Prostate gland (tissue), 2 donors: ENCODE results near the gene BMERB1. TPM values are rescaled to one million over a fixed set of nuclear protein-coding genes. Genes with fewer than 3 reads are reported as not detected.
"Not testable (repeated sequence)": the region's sequence is repeated elsewhere in the genome, so short reads cannot be mapped to it uniquely, and the experiment has no call there.

Experiments
- DNase-seq: peaks from one replicate; pipeline ENCODE4 v3.0.0-alpha.2; 2019; ENCODE audit warnings: low spot score
- H3K27ac ChIP-seq, 2 donors: fragments of 200-600 bp; sonication (generic); 2 replicates each; pipeline ENCODE4 v1.5.1; 2017 to 2019
- H3K27me3 ChIP-seq: fragments of 200-600 bp; sonication (generic); replicated peaks from 2 replicates; pipeline ENCODE4 v1.5.1; 2019; ENCODE audit not compliant: insufficient read depth
- H3K36me3 ChIP-seq, 2 donors: fragments of 200-600 bp; sonication (generic); 1 replicate in 1 of 2; 2 replicates in 1 of 2; pipeline versions ENCODE4 v1.5.1 to v1.8.1; 2017 to 2019
- H3K4me1 ChIP-seq: fragments of 200-600 bp; sonication (generic); replicated peaks from 2 replicates; pipeline ENCODE4 v1.5.1; 2019
- H3K4me3 ChIP-seq, 2 donors: fragments of 200-600 bp; sonication (generic); 2 replicates each; pipeline ENCODE4 v1.5.1; 2017 to 2019
- H3K9me3 ChIP-seq: fragments of 200-600 bp; sonication (generic); 2 replicates; pipeline ENCODE4 v1.5.1; 2017
- CTCF ChIP-seq, 4 experiments: fragments of 200-600 bp in 2 of 4; fragments of 450-650 bp in 2 of 4; sonication (generic) in 2 of 4; IDR thresholded peaks; 1 replicate in 3 of 4; 2 replicates in 1 of 4; pipeline ENCODE4 v1.5.1; 2016 to 2019; ENCODE audit warnings: antibody characterized with exemption in 4 of 4, mild to moderate bottlenecking in 2 of 4, moderate library complexity in 2 of 4
- POLR2A ChIP-seq: fragments of 450-650 bp; IDR thresholded peaks from one replicate; pipeline ENCODE4 v1.6.1; 2016; ENCODE audit warnings: antibody characterized with exemption, mild to moderate bottlenecking
- POLR2AphosphoS5 ChIP-seq: sonication (generic); formaldehyde crosslinking; IDR thresholded peaks from one replicate; pipeline ENCODE4 v1.6.1; 2017; ENCODE audit warnings: antibody characterized with exemption
- WGBS: methylation state at CpG from one replicate; pipeline ENCODE4 v1.1.5; 2018; 5-methylcytosine and 5-hydroxymethylcytosine counted together
- intact Hi-C: fragments of 100-400 bp; cut with DNase I; formaldehyde crosslinking; loops from one replicate; pipeline ENCODE4 v1.14.2; 2022
- total RNA-seq, 2 donors: library from RNA; depleted of rRNA; stranded (reverse); fragments of >200 nt; gene quantifications; one replicate each; pipeline ENCODE4 v1.1.0, GENCODE V29; 2016

Gene BMERB1
- total RNA-seq, 2 donors from 2014 or later, result 49.1 to 51.1 TPM

GRCh38 chr16:15450624-15451023 lies 16.2 kb downstream of the BMERB1 start:
- TF ChIP-seq POLR2A (no peak), POLR2AphosphoS5 (no peak)
- no peak for DNase-seq
- H3K27ac ChIP-seq, result no peak overlapping the region
- H3K36me3 ChIP-seq, result no peaks in the 10 kb centered on the region
- intact Hi-C loops, result no loop called here
- H3K27me3 ChIP-seq, result no peaks in the 10 kb centered on the region
- 71% methylated on average over 6 of the region's 6 CpGs for WGBS
- H3K4me1 ChIP-seq, result no peaks in the 10 kb centered on the region
- H3K4me3 ChIP-seq, result no peak overlapping the region
- H3K9me3 ChIP-seq, result no peaks in the 10 kb centered on the region

- TF ChIP-seq CTCF (IDR thresholded peaks at IDR 0.05) (no peak), POLR2AphosphoS5 (no peak), POLR2A (no peak)
- Histone ChIP-seq H3K4me1 (no peaks in the 10 kb centered on the region), H3K4me3 (no peak overlapping the region), H3K9me3 (no peaks in the 10 kb centered on the region), H3K27me3 (no peaks in the 10 kb centered on the region), H3K36me3 (no peaks in the 10 kb centered on the region), H3K27ac (no peak overlapping the region)
- intact Hi-C loops, result no loop called here
- WGBS, result 78% methylated on average over 10 of the region's 10 CpGs
- no peak for DNase-seq
These were observed 16.8 kb downstream of the BMERB1 start for GRCh38 chr16:15451098-15451731.

GRCh38 chr16:15452246-15452855 lies 18.0 kb downstream of the BMERB1 start:
- intact Hi-C loops, result no loop called here
- WGBS, result 76% methylated on average over 8 of the region's 8 CpGs

GRCh38 chr16:15453296-15453695 lies 18.9 kb downstream of the BMERB1 start:
- WGBS, result 95% methylated on average over 7 of the region's 7 CpGs
- DNase-seq, result not testable (repeated sequence)

More at GRCh38 chr16:15452246-15452855, 18.0 kb downstream of the BMERB1 start:
- TF ChIP-seq CTCF (IDR thresholded peaks at IDR 0.05), result no peak
- H3K9me3 ChIP-seq, result no peaks in the 10 kb centered on the region
- H3K27me3 ChIP-seq, result no peaks in the 10 kb centered on the region
- no peak overlapping the region for H3K4me3 ChIP-seq
- H3K27ac ChIP-seq, result no peak overlapping the region
- no peaks in the 10 kb centered on the region for H3K4me1 ChIP-seq
- no peaks in the 10 kb centered on the region for H3K36me3 ChIP-seq
- DNase-seq, result no peak

GRCh38 chr16:15454933-15455332 lies 20.5 kb downstream of the BMERB1 start:
- intact Hi-C loops, result not testable (repeated sequence)
- 94% methylated on average over 11 of the region's 11 CpGs for WGBS

More at GRCh38 chr16:15453296-15453695, 18.9 kb downstream of the BMERB1 start:
- H3K36me3 ChIP-seq, H3K27me3 ChIP-seq, H3K27ac ChIP-seq, intact Hi-C loops, H3K9me3 ChIP-seq, H3K4me1 ChIP-seq, H3K4me3 ChIP-seq: not testable (repeated sequence)

GRCh38 chr16:15457400-15457799 lies 23.0 kb downstream of the BMERB1 start:
- no peaks in the 10 kb centered on the region for H3K4me1 ChIP-seq
- TF ChIP-seq POLR2AphosphoS5, result no peak
- no peak for TF ChIP-seq POLR2A
- TF ChIP-seq CTCF (IDR thresholded peaks at IDR 0.05), result no peak
- intact Hi-C loops, result no loop called here
- H3K27me3 ChIP-seq, result no peaks in the 10 kb centered on the region
- H3K9me3 ChIP-seq, result no peaks in the 10 kb centered on the region
- H3K4me3 ChIP-seq, result no peak overlapping the region
- no peak overlapping the region for H3K27ac ChIP-seq
- DNase-seq, result no peak
- 95% methylated on average over 3 of the region's 3 CpGs for WGBS
- no peaks in the 10 kb centered on the region for H3K36me3 ChIP-seq

More at GRCh38 chr16:15454933-15455332, 20.5 kb downstream of the BMERB1 start:
- H3K36me3 ChIP-seq, H3K9me3 ChIP-seq, H3K27ac ChIP-seq, DNase-seq, H3K27me3 ChIP-seq, H3K4me1 ChIP-seq, H3K4me3 ChIP-seq: not testable (repeated sequence)
